Measurements from ENCODE around the gene RNF4.

- no peak for TF ChIP-seq RAD21 (IDR thresholded peaks at IDR 0.05; ENCODE audit: insufficient read depth, low read depth, low read length)
- TF ChIP-seq, protein P1, sequence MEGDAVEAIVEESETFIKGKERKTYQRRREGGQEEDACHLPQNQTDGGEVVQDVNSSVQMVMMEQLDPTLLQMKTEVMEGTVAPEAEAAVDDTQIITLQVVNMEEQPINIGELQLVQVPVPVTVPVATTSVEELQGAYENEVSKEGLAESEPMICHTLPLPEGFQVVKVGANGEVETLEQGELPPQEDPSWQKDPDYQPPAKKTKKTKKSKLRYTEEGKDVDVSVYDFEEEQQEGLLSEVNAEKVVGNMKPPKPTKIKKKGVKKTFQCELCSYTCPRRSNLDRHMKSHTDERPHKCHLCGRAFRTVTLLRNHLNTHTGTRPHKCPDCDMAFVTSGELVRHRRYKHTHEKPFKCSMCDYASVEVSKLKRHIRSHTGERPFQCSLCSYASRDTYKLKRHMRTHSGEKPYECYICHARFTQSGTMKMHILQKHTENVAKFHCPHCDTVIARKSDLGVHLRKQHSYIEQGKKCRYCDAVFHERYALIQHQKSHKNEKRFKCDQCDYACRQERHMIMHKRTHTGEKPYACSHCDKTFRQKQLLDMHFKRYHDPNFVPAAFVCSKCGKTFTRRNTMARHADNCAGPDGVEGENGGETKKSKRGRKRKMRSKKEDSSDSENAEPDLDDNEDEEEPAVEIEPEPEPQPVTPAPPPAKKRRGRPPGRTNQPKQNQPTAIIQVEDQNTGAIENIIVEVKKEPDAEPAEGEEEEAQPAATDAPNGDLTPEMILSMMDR (IDR thresholded peaks at IDR 0.05 in 2 of 3, conservative IDR thresholded peaks at IDR 0.05 in 1 of 3; ENCODE audit: control insufficient read depth in 2 of 3, extremely low read depth in 1 of 3, insufficient read depth in 1 of 3, low read depth in 3 of 3, low read length in 3 of 3) = no peak
These were observed 22.0 kb upstream of the RNF4 start for GRCh38 chr4:2446656-2447564.

Measured in GM12878 (cell line).